ENCODE data around the gene UBD. TPM values are rescaled to one million over a fixed set of nuclear protein-coding genes. Genes with fewer than 3 reads are reported as not detected.

UBD gene
- total and polyA plus RNA-seq, 2 donors = 155 to 158 TPM

DNA sequence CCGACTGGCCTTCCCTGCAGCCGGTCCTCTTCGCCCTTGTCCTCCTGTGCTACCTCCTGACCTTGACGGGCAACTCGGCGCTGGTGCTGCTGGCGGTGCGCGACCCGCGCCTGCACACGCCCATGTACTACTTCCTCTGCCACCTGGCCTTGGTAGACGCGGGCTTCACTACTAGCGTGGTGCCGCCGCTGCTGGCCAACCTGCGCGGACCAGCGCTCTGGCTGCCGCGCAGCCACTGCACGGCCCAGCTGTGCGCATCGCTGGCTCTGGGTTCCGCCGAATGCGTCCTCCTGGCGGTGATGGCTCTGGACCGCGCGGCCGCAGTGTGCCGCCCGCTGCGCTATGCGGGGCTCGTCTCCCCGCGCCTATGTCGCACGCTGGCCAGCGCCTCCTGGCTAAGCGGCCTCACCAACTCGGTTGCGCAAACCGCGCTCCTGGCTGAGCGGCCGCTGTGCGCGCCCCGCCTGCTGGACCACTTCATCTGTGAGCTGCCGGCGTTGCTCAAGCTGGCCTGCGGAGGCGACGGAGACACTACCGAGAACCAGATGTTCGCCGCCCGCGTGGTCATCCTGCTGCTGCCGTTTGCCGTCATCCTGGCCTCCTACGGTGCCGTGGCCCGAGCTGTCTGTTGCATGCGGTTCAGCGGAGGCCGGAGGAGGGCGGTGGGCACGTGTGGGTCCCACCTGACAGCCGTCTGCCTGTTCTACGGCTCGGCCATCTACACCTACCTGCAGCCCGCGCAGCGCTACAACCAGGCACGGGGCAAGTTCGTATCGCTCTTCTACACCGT, 6.1 kb downstream of the UBD start:
- peaks cover 27 to 42% of the 10 kb centered on the region in 2 donors for H3K27me3 ChIP-seq (ENCODE audit: control insufficient read depth in 2 of 2, insufficient read depth in 1 of 2, low read length in 1 of 2)
- H3K4me3 ChIP-seq (ENCODE audit: low read length in 2 of 2) = peak overlapping the region in 1 of 2 donors; percentile 24

DNA sequence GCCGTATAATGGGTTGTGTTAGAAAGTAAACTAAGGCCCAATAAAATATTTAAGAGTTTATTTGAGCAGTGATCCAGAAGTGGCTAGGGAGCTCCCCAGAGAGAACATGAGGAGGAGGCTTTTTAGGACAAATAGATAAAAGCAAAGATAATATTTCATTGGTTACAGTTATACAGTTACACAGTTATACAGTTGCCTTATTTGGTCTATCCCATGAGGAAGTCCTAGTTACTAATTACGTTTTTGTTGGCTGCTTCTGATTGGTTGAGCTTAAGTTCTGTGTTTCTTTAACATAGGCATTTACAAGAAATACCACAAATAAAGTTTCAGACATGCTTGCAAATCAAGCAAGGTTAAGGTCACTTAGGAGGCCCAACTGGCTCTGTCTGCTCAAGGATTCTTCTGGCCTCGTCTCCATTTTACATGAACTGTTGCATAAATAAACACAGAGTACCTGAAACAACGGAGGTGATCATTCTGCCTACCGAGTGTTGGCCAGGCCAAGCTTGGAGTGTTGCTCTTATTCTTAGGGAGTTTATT, 7.0 kb downstream of the UBD start:
- Histone ChIP-seq H3K27me3 (ENCODE audit: control insufficient read depth in 2 of 2, insufficient read depth in 1 of 2, low read length in 1 of 2) (peaks cover 27 to 41% of the 10 kb centered on the region in 2 donors), H3K36me3 (ENCODE audit: control insufficient read depth in 2 of 2, insufficient read depth in 2 of 2, low read length in 1 of 2) (no peaks in the 10 kb centered on the region), H3K4me3 (ENCODE audit: low read length in 2 of 2) (no peak overlapping the region), H3K27ac (ENCODE audit: low read depth in 1 of 2, low read length in 1 of 2) (no peak overlapping the region), H3K4me1 (ENCODE audit: control insufficient read depth in 2 of 2, insufficient read depth in 2 of 2, low read length in 2 of 2) (peaks cover 0 to 11% of the 10 kb centered on the region in 2 donors), H3K9me3 (ENCODE audit: control insufficient read depth in 2 of 2, insufficient read depth in 1 of 2, low read length in 1 of 2) (peaks cover 0 to 3% of the 10 kb centered on the region in 2 donors)
- peak in 8 of 9 donors; percentile 35 to 75 (median 50) for DNase-seq (ENCODE audit: low read depth in 6 of 9, low spot score in 9 of 9)
- 46% methylated on average over 5 of the region's 5 CpGs for WGBS

More for the DNA sequence above, 6.1 kb downstream of the UBD start:
- H3K36me3 ChIP-seq (ENCODE audit: control insufficient read depth in 2 of 2, insufficient read depth in 2 of 2, low read length in 1 of 2) = no peaks in the 10 kb centered on the region
- H3K9me3 ChIP-seq (ENCODE audit: control insufficient read depth in 2 of 2, insufficient read depth in 1 of 2, low read length in 1 of 2) = peaks cover 0 to 3% of the 10 kb centered on the region in 2 donors
- peaks cover 0 to 11% of the 10 kb centered on the region in 2 donors for H3K4me1 ChIP-seq (ENCODE audit: control insufficient read depth in 2 of 2, insufficient read depth in 2 of 2, low read length in 2 of 2)
- 4% methylated on average over 83 of the region's 83 CpGs for WGBS
- peak overlapping the region in 1 of 2 donors; percentile 2 for H3K27ac ChIP-seq (ENCODE audit: low read depth in 1 of 2, low read length in 1 of 2)
- peak in 1 of 9 donors; percentile 12 for DNase-seq (ENCODE audit: low read depth in 6 of 9, low spot score in 9 of 9)

DNA sequence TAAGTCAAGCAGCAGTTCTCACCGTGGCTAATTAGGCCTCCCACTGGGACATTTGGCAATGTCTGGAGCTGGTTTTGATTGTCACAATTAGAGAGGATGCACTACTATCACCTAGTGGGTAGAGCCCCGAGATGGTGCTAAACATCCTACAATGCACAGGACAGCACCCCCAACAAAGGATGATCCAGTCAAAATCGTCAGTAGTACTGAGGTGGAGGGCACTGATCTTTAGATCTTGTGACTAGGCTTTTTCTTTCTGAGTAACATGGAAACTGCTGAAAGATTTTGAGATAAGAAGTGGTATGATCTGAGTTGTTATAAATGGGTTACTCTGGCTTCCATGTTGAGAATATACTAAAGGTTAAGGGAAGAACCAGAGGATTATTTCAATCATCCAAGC, 12.0 kb downstream of the UBD start:
- Histone ChIP-seq H3K4me1 (ENCODE audit: control insufficient read depth in 2 of 2, insufficient read depth in 2 of 2, low read length in 2 of 2) (no peaks in the 10 kb centered on the region), H3K27me3 (ENCODE audit: control insufficient read depth in 2 of 2, insufficient read depth in 1 of 2, low read length in 1 of 2) (peaks cover 4 to 10% of the 10 kb centered on the region in 2 donors), H3K4me3 (ENCODE audit: low read length in 2 of 2) (no peak overlapping the region), H3K36me3 (ENCODE audit: control insufficient read depth in 2 of 2, insufficient read depth in 2 of 2, low read length in 1 of 2) (no peaks in the 10 kb centered on the region), H3K9me3 (ENCODE audit: control insufficient read depth in 2 of 2, insufficient read depth in 1 of 2, low read length in 1 of 2) (no peaks in the 10 kb centered on the region), H3K27ac (ENCODE audit: low read depth in 1 of 2, low read length in 1 of 2) (no peak overlapping the region)
- 87% methylated on average over 3 of the region's 3 CpGs for WGBS
- DNase-seq (ENCODE audit: low read depth in 6 of 9, low spot score in 9 of 9) = no peak

DNA sequence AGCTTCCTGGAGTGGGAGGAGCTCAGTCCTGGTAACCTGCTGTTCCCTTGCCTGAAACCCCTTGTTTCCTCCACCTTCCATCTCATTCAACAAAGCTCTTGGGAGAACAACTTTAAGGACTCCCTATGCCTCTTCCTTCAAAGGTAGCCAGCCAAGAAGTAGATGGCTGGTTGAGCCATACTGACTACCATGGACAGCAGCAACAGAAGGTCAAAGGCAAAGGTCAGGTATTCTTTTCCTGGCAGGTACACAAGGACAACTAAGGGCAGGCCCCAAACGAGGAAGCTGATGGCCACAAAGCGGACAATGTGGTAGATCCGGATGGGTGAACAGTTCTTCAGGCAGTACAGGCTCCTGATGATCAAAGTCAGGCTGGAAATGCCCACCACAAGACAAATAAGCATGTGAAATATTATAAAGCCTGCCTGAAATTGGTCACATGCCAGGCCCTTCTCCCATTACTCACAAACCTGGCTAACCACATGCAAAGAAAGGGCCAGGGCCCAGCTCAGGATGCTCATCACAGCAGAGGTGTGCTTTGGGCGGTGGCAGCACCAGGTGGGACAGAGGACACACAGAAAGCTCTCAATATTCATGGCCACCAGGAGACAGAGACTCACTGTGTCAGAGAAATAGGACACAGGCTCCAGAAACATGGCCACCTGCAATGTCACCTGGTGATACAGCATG, 21.7 kb downstream of the UBD start:
- Histone ChIP-seq H3K4me1 (ENCODE audit: control insufficient read depth in 2 of 2, insufficient read depth in 2 of 2, low read length in 2 of 2) (no peaks in the 10 kb centered on the region), H3K9me3 (ENCODE audit: control insufficient read depth in 2 of 2, insufficient read depth in 1 of 2, low read length in 1 of 2) (no peaks in the 10 kb centered on the region), H3K27me3 (ENCODE audit: control insufficient read depth in 2 of 2, insufficient read depth in 1 of 2, low read length in 1 of 2) (peaks cover 0 to 2% of the 10 kb centered on the region in 2 donors), H3K36me3 (ENCODE audit: control insufficient read depth in 2 of 2, insufficient read depth in 2 of 2, low read length in 1 of 2) (no peaks in the 10 kb centered on the region), H3K27ac (ENCODE audit: low read depth in 1 of 2, low read length in 1 of 2) (no peak overlapping the region), H3K4me3 (ENCODE audit: low read length in 2 of 2) (no peak overlapping the region)
- no peak for DNase-seq (ENCODE audit: low read depth in 6 of 9, low spot score in 9 of 9)
- 79% methylated on average over 4 of the region's 4 CpGs for WGBS

DNA sequence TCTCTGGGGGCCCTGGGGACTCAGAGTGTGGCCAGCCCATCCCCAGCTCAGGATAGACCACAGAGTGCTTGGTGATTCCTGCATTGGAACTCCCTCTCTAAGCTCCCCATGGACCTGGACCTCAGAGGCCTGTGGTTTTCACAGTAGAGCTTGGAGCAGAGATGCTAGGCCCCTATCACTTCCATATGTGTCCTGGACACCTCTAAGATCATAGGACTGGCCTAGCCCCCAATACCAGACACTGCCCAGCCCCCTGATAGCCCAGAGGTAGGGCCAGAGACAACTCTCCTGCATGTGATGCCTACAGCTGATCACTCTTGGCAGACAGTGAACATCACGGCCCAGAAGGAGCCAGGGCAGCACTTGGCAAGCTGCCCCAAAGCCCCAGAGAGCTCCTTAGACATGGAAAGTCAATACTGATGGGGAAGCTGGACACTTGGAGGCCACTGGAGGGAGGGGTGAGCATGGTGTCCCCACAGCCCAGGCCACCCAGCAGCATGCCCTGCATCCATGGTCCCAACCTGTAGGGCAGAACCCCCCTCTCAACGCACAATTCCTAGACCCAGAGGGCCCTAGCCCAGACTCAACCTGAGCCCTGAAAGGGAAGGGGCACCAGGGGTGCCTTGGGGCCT, 27.1 kb downstream of the UBD start:
- no peaks in the 10 kb centered on the region for H3K27me3 ChIP-seq (ENCODE audit: control insufficient read depth in 2 of 2, insufficient read depth in 1 of 2, low read length in 1 of 2)
- DNase-seq (ENCODE audit: low read depth in 6 of 9, low spot score in 9 of 9) = no peak
- no peaks in the 10 kb centered on the region for H3K36me3 ChIP-seq (ENCODE audit: control insufficient read depth in 2 of 2, insufficient read depth in 2 of 2, low read length in 1 of 2)
- no peaks in the 10 kb centered on the region for H3K4me1 ChIP-seq (ENCODE audit: control insufficient read depth in 2 of 2, insufficient read depth in 2 of 2, low read length in 2 of 2)
- H3K4me3 ChIP-seq (ENCODE audit: low read length in 2 of 2) = no peak overlapping the region
- no peak overlapping the region for H3K27ac ChIP-seq (ENCODE audit: low read depth in 1 of 2, low read length in 1 of 2)
- 89% methylated on average over 2 of the region's 2 CpGs for WGBS
- H3K9me3 ChIP-seq (ENCODE audit: control insufficient read depth in 2 of 2, insufficient read depth in 1 of 2, low read length in 1 of 2) = no peaks in the 10 kb centered on the region

DNA sequence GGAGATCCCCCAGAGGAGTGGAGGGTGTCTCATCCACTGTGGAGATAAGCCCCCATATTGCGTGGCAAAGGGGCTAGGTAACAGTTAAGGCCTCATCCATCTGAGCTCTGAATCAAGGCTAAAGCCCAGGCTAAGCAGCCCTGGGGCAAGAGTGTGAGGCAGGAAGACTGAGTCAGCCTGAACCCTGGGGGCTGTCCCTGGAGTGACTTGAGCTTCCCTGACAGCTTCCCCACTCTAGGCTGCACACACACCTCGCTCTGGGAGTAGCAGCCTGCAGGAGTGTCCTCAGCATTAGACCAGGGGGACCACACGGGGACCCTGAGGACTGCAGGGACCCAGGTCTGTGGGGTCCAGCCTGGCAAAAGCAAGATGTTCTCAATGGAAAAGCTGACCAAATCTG, 27.9 kb downstream of the UBD start:
- no peak for DNase-seq (ENCODE audit: low read depth in 6 of 9, low spot score in 9 of 9)
- Histone ChIP-seq H3K9me3 (ENCODE audit: control insufficient read depth in 2 of 2, insufficient read depth in 1 of 2, low read length in 1 of 2) (no peaks in the 10 kb centered on the region), H3K36me3 (ENCODE audit: control insufficient read depth in 2 of 2, insufficient read depth in 2 of 2, low read length in 1 of 2) (no peaks in the 10 kb centered on the region), H3K4me1 (ENCODE audit: control insufficient read depth in 2 of 2, insufficient read depth in 2 of 2, low read length in 2 of 2) (no peaks in the 10 kb centered on the region), H3K4me3 (ENCODE audit: low read length in 2 of 2) (no peak overlapping the region), H3K27me3 (ENCODE audit: control insufficient read depth in 2 of 2, insufficient read depth in 1 of 2, low read length in 1 of 2) (no peaks in the 10 kb centered on the region), H3K27ac (ENCODE audit: low read depth in 1 of 2, low read length in 1 of 2) (no peak overlapping the region)
- WGBS = 74% methylated on average over 3 of the region's 3 CpGs

DNA sequence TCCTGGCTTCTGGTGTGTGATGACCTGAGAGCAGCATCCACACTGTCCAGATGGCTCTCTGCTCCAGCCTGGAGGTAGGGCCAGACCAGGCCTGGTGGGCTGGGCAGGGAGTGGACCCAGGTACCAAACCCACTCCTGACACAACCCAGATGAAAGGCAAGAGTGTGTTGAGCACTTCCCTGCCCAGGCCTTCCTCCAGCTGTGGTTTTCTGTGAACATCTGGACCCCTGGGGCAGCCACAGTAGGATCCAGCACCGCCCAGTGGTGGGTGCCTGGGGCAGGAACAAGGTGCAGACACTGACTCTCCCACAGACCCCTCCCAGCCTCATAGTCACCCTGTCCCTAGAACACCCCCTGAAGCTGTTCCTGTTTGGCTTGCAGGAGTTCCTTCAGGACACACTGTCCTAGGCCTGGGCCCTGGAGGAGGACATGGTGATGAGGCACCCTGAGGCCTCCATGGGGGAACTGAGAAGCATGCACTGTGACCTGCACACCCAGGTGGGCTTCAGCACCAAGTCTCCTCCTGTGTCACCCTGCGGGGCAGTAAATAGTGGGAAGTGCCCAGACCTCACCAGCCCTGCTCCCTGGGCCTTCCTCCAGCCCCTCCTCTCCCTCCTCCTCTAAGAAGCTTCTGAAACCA, 28.7 kb downstream of the UBD start:
- Histone ChIP-seq H3K36me3 (ENCODE audit: control insufficient read depth in 2 of 2, insufficient read depth in 2 of 2, low read length in 1 of 2) (no peaks in the 10 kb centered on the region), H3K27me3 (ENCODE audit: control insufficient read depth in 2 of 2, insufficient read depth in 1 of 2, low read length in 1 of 2) (no peaks in the 10 kb centered on the region), H3K4me1 (ENCODE audit: control insufficient read depth in 2 of 2, insufficient read depth in 2 of 2, low read length in 2 of 2) (no peaks in the 10 kb centered on the region), H3K27ac (ENCODE audit: low read depth in 1 of 2, low read length in 1 of 2) (no peak overlapping the region), H3K9me3 (ENCODE audit: control insufficient read depth in 2 of 2, insufficient read depth in 1 of 2, low read length in 1 of 2) (no peaks in the 10 kb centered on the region), H3K4me3 (ENCODE audit: low read length in 2 of 2) (no peak overlapping the region)
- WGBS = 97% methylated on average over 2 of the region's 2 CpGs
- DNase-seq (ENCODE audit: low read depth in 6 of 9, low spot score in 9 of 9) = no peak

DNA sequence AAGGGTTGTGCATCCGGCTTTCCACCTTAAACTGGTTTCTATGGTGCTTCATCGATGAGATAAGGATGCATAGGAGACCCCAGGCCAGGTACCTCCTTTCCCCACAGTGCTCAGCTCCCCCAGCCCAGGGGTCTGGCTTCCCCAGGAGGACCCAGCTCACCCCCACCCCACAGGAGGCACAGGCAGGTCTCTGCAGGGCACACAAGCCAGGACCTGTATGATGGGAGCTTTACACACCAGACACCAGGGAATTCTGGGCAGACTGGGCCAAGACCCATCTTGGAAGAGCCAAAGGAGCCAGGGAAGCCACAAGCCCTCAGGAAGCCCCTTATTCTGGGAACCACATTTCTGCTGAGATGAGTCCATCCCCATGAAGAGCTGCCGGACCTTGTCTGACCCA, 29.6 kb downstream of the UBD start:
- no peak for DNase-seq (ENCODE audit: low read depth in 6 of 9, low spot score in 9 of 9)
- Histone ChIP-seq H3K4me1 (ENCODE audit: control insufficient read depth in 2 of 2, insufficient read depth in 2 of 2, low read length in 2 of 2) (no peaks in the 10 kb centered on the region), H3K4me3 (ENCODE audit: low read length in 2 of 2) (no peak overlapping the region), H3K9me3 (ENCODE audit: control insufficient read depth in 2 of 2, insufficient read depth in 1 of 2, low read length in 1 of 2) (no peaks in the 10 kb centered on the region), H3K27ac (ENCODE audit: low read depth in 1 of 2, low read length in 1 of 2) (no peak overlapping the region), H3K36me3 (ENCODE audit: control insufficient read depth in 2 of 2, insufficient read depth in 2 of 2, low read length in 1 of 2) (no peaks in the 10 kb centered on the region), H3K27me3 (ENCODE audit: control insufficient read depth in 2 of 2, insufficient read depth in 1 of 2, low read length in 1 of 2) (no peaks in the 10 kb centered on the region)
- 97% methylated on average over 3 of the region's 3 CpGs for WGBS
